22Rv1 (cell line): Measurements from ENCODE around the gene LHX8.

Experiments used
- CTCF ChIP-seq: fragments of 450-650 bp; IDR thresholded peaks from 2 replicates; pipeline ENCODE4 v1.5.1; 2017; ENCODE audit warnings: mild to moderate bottlenecking
- ZFX ChIP-seq: fragments of 450-650 bp; IDR thresholded peaks from 2 replicates; pipeline ENCODE4 v1.6.1; 2017; ENCODE audit warnings: antibody characterized with exemption, borderline replicate concordance

DNA sequence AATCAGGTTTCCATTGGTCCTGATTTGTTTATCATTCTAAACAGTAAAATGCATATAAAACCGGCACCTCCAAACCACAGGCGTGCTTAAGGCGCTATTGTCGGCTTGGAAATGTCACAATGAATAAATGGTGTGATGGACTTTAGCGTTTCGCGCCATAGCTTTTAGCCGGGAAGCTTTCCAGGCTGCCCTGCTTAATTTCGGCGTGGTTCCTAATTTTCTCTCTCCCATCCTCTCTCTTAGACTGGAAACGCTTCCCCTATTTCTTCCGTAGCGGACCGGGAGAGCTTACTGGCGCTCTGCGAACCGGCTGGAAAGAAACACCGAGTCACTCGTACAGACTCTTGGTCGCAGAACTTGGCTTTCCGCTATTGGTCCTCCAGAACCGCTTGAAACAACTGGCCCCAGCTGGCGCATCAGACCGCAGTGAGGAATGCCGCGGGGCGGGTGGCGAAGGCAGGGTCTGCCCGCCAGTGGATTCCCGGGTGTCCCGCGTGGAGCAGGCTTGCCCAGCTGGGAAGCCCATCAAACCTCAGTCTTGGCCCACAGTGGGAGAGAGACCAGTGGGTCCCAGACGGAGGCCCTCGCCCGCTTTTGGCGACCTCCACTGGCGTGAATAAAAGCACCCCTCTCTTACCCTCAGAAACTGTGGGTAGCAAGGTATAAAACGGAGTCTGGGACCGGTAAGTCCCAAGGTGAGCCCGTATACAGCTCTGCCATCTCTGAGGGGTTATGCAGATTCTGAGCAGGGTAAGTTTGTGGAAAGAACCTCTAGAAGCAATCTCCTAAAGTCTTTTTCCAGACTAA is 4.0 kb upstream of the LHX8 start:
- TF ChIP-seq CTCF = no peak
- no peak for TF ChIP-seq ZFX
